HEK293 (cell line): ENCODE data around the gene ST6GAL1.

Source experiments
- CTCF ChIP-seq: fragments of 450-650 bp; formaldehyde crosslinking; IDR thresholded peaks from 2 replicates; pipeline ENCODE4 v1.5.1; 2016; ENCODE audit warnings: missing biosample characterization, missing genetic modification characterization
- SALL2 ChIP-seq: fragments of 450-650 bp; formaldehyde crosslinking; IDR thresholded peaks from 2 replicates; pipeline ENCODE4 v1.5.0; 2017; ENCODE audit warnings: missing biosample characterization, mild to moderate bottlenecking, missing genetic modification characterization, borderline replicate concordance
- ZBTB6 ChIP-seq: fragments of 450-650 bp; formaldehyde crosslinking; IDR thresholded peaks from 2 replicates; pipeline ENCODE4 v1.5.1; 2017; ENCODE audit warnings: missing biosample characterization, missing genetic modification characterization
- ZNF266 ChIP-seq: fragments of 450-650 bp; formaldehyde crosslinking; IDR thresholded peaks from 2 replicates; pipeline ENCODE4 v1.5.1; 2016; ENCODE audit warnings: missing biosample characterization, missing genetic modification characterization, low read depth
- ZNF530 ChIP-seq: fragments of 450-650 bp; formaldehyde crosslinking; IDR thresholded peaks from 2 replicates; pipeline ENCODE4 v1.5.1; 2016; ENCODE audit warnings: low read depth, missing biosample characterization, missing genetic modification characterization
- ZNF777 ChIP-seq: fragments of 450-650 bp; formaldehyde crosslinking; IDR thresholded peaks from 2 replicates; pipeline ENCODE4 v1.5.1; 2017; ENCODE audit warnings: missing biosample characterization, missing genetic modification characterization, borderline replicate concordance
- ZSCAN18 ChIP-seq: fragments of 450-650 bp; formaldehyde crosslinking; IDR thresholded peaks from 2 replicates; pipeline ENCODE4 v1.5.1; 2016; ENCODE audit warnings: missing biosample characterization, missing genetic modification characterization
- TF ChIP-seq, protein P1 (sequence below): fragments of 450-650 bp; formaldehyde crosslinking; IDR thresholded peaks from 2 replicates; pipeline ENCODE4 v1.5.1; 2016; ENCODE audit warnings: missing biosample characterization, missing genetic modification characterization
- TF ChIP-seq, protein P2 (sequence below): fragments of 450-650 bp; IDR thresholded peaks from 2 replicates; pipeline ENCODE4 v1.5.1; 2018; ENCODE audit warnings: missing biosample characterization, missing genetic modification characterization

DNA sequence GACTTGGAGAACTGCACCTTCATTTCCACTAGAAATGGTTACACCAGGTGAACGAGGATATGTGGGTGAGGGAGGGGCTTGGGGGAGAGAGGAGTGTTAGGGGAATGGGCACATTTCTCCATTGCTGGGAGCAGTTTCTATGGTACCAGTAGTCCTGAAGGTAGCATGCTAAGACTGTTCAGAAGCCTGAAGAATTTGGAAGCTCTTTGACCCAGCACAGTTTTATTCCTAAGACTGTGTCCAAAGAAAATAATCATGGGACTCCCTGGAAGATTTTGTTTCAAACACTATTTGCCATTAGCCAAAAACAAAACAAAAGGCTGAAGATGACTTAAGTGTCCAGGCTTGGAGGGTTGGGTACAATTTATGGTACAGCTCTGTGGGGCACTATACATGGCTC lies 32.1 kb downstream of the ST6GAL1 start:
- TF ChIP-seq SALL2 (tag by site-specific recombination) (no peak), ZNF530 (tag by site-specific recombination) (no peak), ZBTB6 (tag by site-specific recombination) (no peak), ZSCAN18 (tag by site-specific recombination) (no peak), CTCF (tag by site-specific recombination) (no peak), ZNF777 (tag by site-specific recombination) (no peak), ZNF266 (no peak)
- TF ChIP-seq, protein P1, sequence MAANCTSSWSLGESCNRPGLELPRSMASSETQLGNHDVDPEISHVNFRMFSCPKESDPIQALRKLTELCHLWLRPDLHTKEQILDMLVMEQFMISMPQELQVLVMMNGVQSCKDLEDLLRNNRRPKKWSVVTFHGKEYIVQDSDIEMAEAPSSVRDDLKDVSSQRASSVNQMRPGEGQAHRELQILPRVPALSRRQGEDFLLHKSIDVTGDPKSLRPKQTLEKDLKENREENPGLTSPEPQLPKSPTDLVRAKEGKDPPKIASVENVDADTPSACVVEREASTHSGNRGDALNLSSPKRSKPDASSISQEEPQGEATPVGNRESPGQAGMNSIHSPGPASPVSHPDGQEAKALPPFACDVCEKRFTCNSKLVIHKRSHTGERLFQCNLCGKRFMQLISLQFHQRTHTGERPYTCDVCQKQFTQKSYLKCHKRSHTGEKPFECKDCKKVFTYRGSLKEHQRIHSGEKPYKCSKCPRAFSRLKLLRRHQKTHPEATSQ (tag by site-specific recombination) = no peak
- TF ChIP-seq, protein P2, sequence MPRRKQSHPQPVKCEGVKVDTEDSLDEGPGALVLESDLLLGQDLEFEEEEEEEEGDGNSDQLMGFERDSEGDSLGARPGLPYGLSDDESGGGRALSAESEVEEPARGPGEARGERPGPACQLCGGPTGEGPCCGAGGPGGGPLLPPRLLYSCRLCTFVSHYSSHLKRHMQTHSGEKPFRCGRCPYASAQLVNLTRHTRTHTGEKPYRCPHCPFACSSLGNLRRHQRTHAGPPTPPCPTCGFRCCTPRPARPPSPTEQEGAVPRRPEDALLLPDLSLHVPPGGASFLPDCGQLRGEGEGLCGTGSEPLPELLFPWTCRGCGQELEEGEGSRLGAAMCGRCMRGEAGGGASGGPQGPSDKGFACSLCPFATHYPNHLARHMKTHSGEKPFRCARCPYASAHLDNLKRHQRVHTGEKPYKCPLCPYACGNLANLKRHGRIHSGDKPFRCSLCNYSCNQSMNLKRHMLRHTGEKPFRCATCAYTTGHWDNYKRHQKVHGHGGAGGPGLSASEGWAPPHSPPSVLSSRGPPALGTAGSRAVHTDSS (tag by site-specific recombination) = no peak
